Kidney (tissue), 14 donors: ENCODE results near the gene TSPO2. TPM values are rescaled to one million over a fixed set of nuclear protein-coding genes. Genes with fewer than 3 reads are reported as not detected.

ENCODE experiments used
- DNase-seq, 5 donors: peaks; one replicate each; pipeline ENCODE4 v3.0.0-alpha.2; 2013 to 2020
- FAIRE-seq: peaks from 2 replicates; lab custom pipeline; 2012; peaks lifted over from hg19 to GRCh38; lab: Jason Lieb, UNC
- H3K27ac ChIP-seq, 2 donors: one replicate each; pipeline ENCODE4 v1.7.0; 2013; ENCODE audit warnings: low read depth in 2 of 2, low read length in 2 of 2, inconsistent platforms in 1 of 2
- H3K27me3 ChIP-seq: one replicate; pipeline ENCODE4 v1.7.1; 2013; ENCODE audit warnings: low read length, inconsistent platforms; ENCODE audit not compliant: control insufficient read depth, insufficient read depth
- H3K36me3 ChIP-seq, 3 donors: one replicate each; pipeline versions ENCODE4 v1.7.0 to v1.7.1; 2013; ENCODE audit warnings: low read length in 3 of 3, control low read depth in 1 of 3, inconsistent platforms in 1 of 3; ENCODE audit not compliant: insufficient read depth in 3 of 3, control insufficient read depth in 2 of 3
- H3K4me1 ChIP-seq, 3 donors: one replicate each; pipeline versions ENCODE4 v1.7.0 to v1.7.1; 2013; ENCODE audit warnings: low read length in 3 of 3, inconsistent platforms in 1 of 3, low read depth in 1 of 3; ENCODE audit not compliant: control insufficient read depth in 2 of 3, insufficient read depth in 2 of 3
- H3K4me3 ChIP-seq, 3 donors: one replicate each; pipeline versions ENCODE4 v1.7.0 to v1.8.1; 2013; ENCODE audit warnings: low read length in 3 of 3, control low read depth in 1 of 3, inconsistent platforms in 1 of 3
- H3K9ac ChIP-seq, 3 donors: one replicate each; pipeline versions ENCODE4 v1.7.0 to v1.7.1; 2013; ENCODE audit warnings: low read length in 3 of 3, control low read depth in 1 of 3, inconsistent platforms in 1 of 3
- H3K9me3 ChIP-seq, 3 donors: one replicate each; pipeline versions ENCODE4 v1.7.0 to v1.7.1; 2013; ENCODE audit warnings: low read length in 3 of 3, control low read depth in 1 of 3, inconsistent platforms in 1 of 3; ENCODE audit not compliant: control insufficient read depth in 2 of 3, insufficient read depth in 1 of 3
- CTCF ChIP-seq: IDR thresholded peaks from 3 replicates; pipeline ENCODE4 v1.5.1; 2012; ENCODE audit warnings: mild to moderate bottlenecking, moderate library complexity, borderline replicate concordance; ENCODE audit not compliant: insufficient read depth; ENCODE audit errors: extremely low read depth
- intact Hi-C: fragments of 100-400 bp; cut with DNase I; formaldehyde crosslinking; loops from one replicate; pipeline ENCODE4 v1.11.1; 2022
- polyA plus RNA-seq: library from polyadenylated mRNA; stranded (reverse); fragments of 350-450 nt; fragmentation: Illumina TruSeq; extraction: RNeasy Lipid Tissue Mini Kit (QIAGEN cat#74804); gene quantifications from one replicate; pipeline ENCODE4 v1.2.3, GENCODE V29; 2014; ENCODE audit warnings: low read depth, low replicate concordance; ENCODE audit not compliant: insufficient read depth
- total RNA-seq: library from RNA; stranded (reverse); fragmentation: NEBNext Ultra II Directional; extraction: Animal tissue kit (Norgen Biotek cat#: 25700); gene quantifications from one replicate; pipeline ENCODE4 v1.2.1, GENCODE V29; 2021
- donor health status: control.
- donor health status: control.
- donor health status: control.
- donor health status: control.
- donor health status: control.
- donor health status: DM: yes; HTN: yes; CAD: no.
- donor health status: Normal renal cell carcinoma (clear cell type).

The TSPO2 gene
- total and polyA plus RNA-seq, 2 donors from 2014 or later, result 0.44 to 0.88 TPM

GRCh38 chr6:41075651-41076626, 33.7 kb downstream of the TSPO2 start:
- FAIRE-seq, result no peak
- no peak overlapping the region for H3K4me3 ChIP-seq
- no peak for TF ChIP-seq CTCF
- no peak overlapping the region for H3K9ac ChIP-seq
- H3K4me1 ChIP-seq, result peaks cover 2 to 10% (median 8%) of the 10 kb centered on the region in 3 donors
- peaks cover 3 to 21% (median 7%) of the 10 kb centered on the region in 3 donors for H3K36me3 ChIP-seq
- H3K27me3 ChIP-seq, result no peaks in the 10 kb centered on the region
- intact Hi-C loops, result no loop called here
- no peaks in the 10 kb centered on the region for H3K9me3 ChIP-seq
- no peak overlapping the region for H3K27ac ChIP-seq
- DNase-seq, result peak in 1 of 5 donors; percentile 32

DNA sequence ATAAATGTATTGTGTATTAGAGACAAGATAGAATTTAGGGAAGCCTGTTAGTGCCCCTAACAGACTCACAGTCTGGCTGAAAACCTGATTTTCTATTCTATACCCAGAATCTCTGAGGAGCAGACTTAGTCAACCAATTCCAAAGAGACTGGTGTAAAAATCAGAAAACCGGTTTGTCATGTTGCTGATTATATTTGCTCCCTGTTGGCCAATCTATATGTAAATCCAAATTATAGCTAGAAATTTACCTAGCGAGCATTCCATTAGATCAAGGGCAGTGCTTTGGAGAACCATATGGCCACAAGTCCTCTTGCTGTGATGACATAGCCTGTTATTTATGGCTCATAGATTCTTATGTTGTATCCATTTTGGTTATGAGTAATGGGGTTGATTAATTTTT, 35.3 kb downstream of the TSPO2 start:
- Histone ChIP-seq H3K27ac (no peak overlapping the region), H3K27me3 (no peaks in the 10 kb centered on the region), H3K36me3 (peaks cover 7 to 21% (median 7%) of the 10 kb centered on the region in 3 donors), H3K9me3 (no peaks in the 10 kb centered on the region), H3K4me1 (peaks cover 0 to 8% (median 8%) of the 10 kb centered on the region in 3 donors), H3K9ac (no peak overlapping the region), H3K4me3 (no peak overlapping the region)
- no peak for FAIRE-seq
- no peak for TF ChIP-seq CTCF
- intact Hi-C loops, result no loop called here
- peak in 2 of 5 donors; percentile 54 to 62 for DNase-seq

- H3K9ac ChIP-seq, result no peak overlapping the region
- intact Hi-C loops, result no loop called here
Observed at GRCh38 chr6:41078101-41078500, 35.8 kb downstream of the TSPO2 start.

More at GRCh38 chr6:41078101-41078500, 35.8 kb downstream of the TSPO2 start:
- peaks cover 0 to 8% (median 8%) of the 10 kb centered on the region in 3 donors for H3K4me1 ChIP-seq
- no peak overlapping the region for H3K27ac ChIP-seq
- no peaks in the 10 kb centered on the region for H3K9me3 ChIP-seq
- TF ChIP-seq CTCF, result no peak
- H3K27me3 ChIP-seq, result no peaks in the 10 kb centered on the region
- no peak for DNase-seq
- no peak overlapping the region for H3K4me3 ChIP-seq
- peaks cover 7 to 21% (median 7%) of the 10 kb centered on the region in 3 donors for H3K36me3 ChIP-seq
- no peak for FAIRE-seq
